Suprapubic skin (tissue), 3 donors: ENCODE measurements around the gene MCM8.

Source experiments
- CTCF ChIP-seq, 2 donors: fragments of 200-600 bp in 1 of 2; fragments of 450-650 bp in 1 of 2; sonication (generic) in 1 of 2; IDR thresholded peaks; one replicate each; pipeline ENCODE4 v1.5.1; 2016 to 2019; ENCODE audit warnings: antibody characterized with exemption in 2 of 2, mild to moderate bottlenecking in 1 of 2, moderate library complexity in 1 of 2
- EP300 ChIP-seq: sonication (generic); formaldehyde crosslinking; IDR thresholded peaks from one replicate; pipeline ENCODE4 v1.6.1; 2017; ENCODE audit warnings: antibody characterized with exemption
- POLR2A ChIP-seq, 2 donors: fragments of 450-650 bp; IDR thresholded peaks; one replicate each; pipeline ENCODE4 v1.6.1; 2017; ENCODE audit warnings: antibody characterized with exemption in 2 of 2, mild to moderate bottlenecking in 2 of 2, moderate library complexity in 2 of 2

GRCh38 chr20:5973172-5973571 is 22.7 kb downstream of the MCM8 start:
- TF ChIP-seq CTCF (IDR thresholded peaks at IDR 0.05) (no peak), POLR2A (IDR thresholded peaks at IDR 0.05) (no peak), EP300 (no peak)
